Islet precursor cell (in vitro differentiated cells): ENCODE measurements around the gene IRX1.
A peak's percentile ranks its signal among the peaks of the same experiment; 100 is the strongest.

Source experiments
- DNase-seq: peaks from one replicate; pipeline ENCODE4 v3.0.0-alpha.2; 2018

IRX1 gene

GRCh38 chr5:3601061-3601710 lies 5.6 kb downstream of the IRX1 start:
- no peak for DNase-seq

GRCh38 chr5:3601911-3602782 lies 6.5 kb downstream of the IRX1 start:
- no peak for DNase-seq

GRCh38 chr5:3602785-3603502 lies 7.3 kb downstream of the IRX1 start:
- DNase-seq, result no peak

GRCh38 chr5:3604501-3604900 lies 8.9 kb downstream of the IRX1 start:
- DNase-seq, result no peak

- DNase-seq, result no peak
Measured at GRCh38 chr5:3605298-3606010, 9.8 kb downstream of the IRX1 start.

GRCh38 chr5:3606121-3606831 lies 10.6 kb downstream of the IRX1 start:
- no peak for DNase-seq

- DNase-seq, result no peak
Measured at GRCh38 chr5:3607541-3608181, 12.0 kb downstream of the IRX1 start.

GRCh38 chr5:3609120-3609681 lies 13.6 kb downstream of the IRX1 start:
- no peak for DNase-seq

- DNase-seq, result no peak
Measured at GRCh38 chr5:3612591-3613042, 17.0 kb downstream of the IRX1 start.

- no peak for DNase-seq
Measured at GRCh38 chr5:3613726-3614125, 18.1 kb downstream of the IRX1 start.

- no peak for DNase-seq
Measured at GRCh38 chr5:3615217-3615616, 19.6 kb downstream of the IRX1 start.

- no peak for DNase-seq
Measured at GRCh38 chr5:3615829-3616228, 20.2 kb downstream of the IRX1 start.

- DNase-seq, result no peak
Measured at GRCh38 chr5:3619579-3619978, 23.9 kb downstream of the IRX1 start.

GRCh38 chr5:3622961-3623360 lies 27.3 kb downstream of the IRX1 start:
- no peak for DNase-seq

- no peak for DNase-seq
Measured at GRCh38 chr5:3625626-3626025, 30.0 kb downstream of the IRX1 start.

- no peak for DNase-seq
Measured at GRCh38 chr5:3634061-3634460, 38.4 kb downstream of the IRX1 start.

GRCh38 chr5:3639175-3639574 lies 43.5 kb downstream of the IRX1 start:
- no peak for DNase-seq

- peak; percentile 19 for DNase-seq
Measured at GRCh38 chr5:3642231-3642630, 46.6 kb downstream of the IRX1 start.

- DNase-seq, result peak; percentile 48
Measured at GRCh38 chr5:3650320-3650719, 54.7 kb downstream of the IRX1 start.

GRCh38 chr5:3650868-3651267 lies 55.2 kb downstream of the IRX1 start:
- DNase-seq, result no peak
